ENCODE results near the gene BMP7.

DNA sequence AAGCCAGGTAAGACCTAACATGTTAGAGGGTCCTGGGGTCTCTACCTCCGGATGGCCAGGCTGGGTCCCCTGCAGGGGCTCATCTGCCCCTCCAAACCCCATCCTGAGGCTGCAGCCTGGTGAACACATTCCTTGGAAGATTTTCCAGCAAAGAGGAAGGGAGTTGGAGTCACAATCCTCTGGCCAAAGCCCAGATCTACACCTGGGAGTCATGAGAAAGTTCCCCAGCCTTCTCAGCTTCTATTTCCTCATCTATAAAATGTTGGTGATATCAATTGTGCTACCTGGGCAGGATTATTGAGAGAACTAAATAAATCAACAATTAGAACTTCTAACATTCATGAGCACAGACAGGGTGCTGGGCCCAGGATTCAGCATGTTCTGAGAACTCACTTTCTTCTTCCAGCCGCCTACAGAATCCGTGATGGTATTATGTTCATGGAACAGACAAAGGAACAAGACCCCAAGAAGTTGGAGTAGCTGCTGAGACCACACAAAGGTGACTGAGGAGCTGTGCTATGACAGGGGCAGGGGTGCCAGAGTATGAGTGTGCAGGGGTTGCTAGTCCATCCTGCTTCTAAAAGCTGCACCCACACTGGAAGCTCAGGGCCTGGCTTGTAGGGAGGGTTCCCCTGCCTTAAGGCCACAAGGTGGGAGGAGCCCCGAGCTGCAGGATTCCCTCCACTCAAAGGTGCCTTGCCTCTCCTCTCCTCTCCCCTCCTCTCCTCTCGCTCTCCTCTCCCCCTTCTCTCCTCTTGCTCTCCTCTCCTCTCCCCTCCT is 68.9 kb downstream of the BMP7 start:
- TF ChIP-seq GATA3 (IDR thresholded peaks at IDR 0.05; ENCODE audit: low read depth, low read length) (no peak), GATA2 (IDR thresholded peaks at IDR 0.05; ENCODE audit: low read depth, low read length) (no peak)

All from SH-SY5Y (cell line).